T-cell (primary cell): ENCODE data around the gene PCNX4. TPM values are rescaled to one million over a fixed set of nuclear protein-coding genes. Genes with fewer than 3 reads are reported as not detected.

Experiments
- ATAC-seq, 4 experiments: fragments of 200-7000 bp in 3 of 4; fragments of 150-1000 bp in 1 of 4; cut with Tn5 transposase; replicated peaks in 1 of 4; 1 replicate in 3 of 4; 2 replicates in 1 of 4; pipeline ENCODE4 v1.10.0; 2021; ENCODE audit warnings: moderate library complexity in 3 of 4, mild to moderate bottlenecking in 2 of 4, moderate number of reproducible peaks in 1 of 4
- CTCF ChIA-PET, 2 donors: fragments of 300-600 bp; sonication (Branson Sonifier 250); formaldehyde crosslinking; loops; one replicate each; lab custom pipeline; 2022; ENCODE audit warnings: antibody characterized with exemption in 2 of 2; lab: Charles Lee
- POLR2A ChIA-PET, 2 donors: fragments of 300-600 bp; sonication (Branson Sonifier 250); formaldehyde crosslinking; loops; one replicate each; lab custom pipeline; 2022; ENCODE audit warnings: antibody characterized with exemption in 2 of 2; lab: Charles Lee
- DNase-seq, 35 experiments: peaks; one replicate each; pipeline versions ENCODE4 v3.0.0 to v3.0.0-alpha.2; 2013 to 2023
- H3K27ac ChIP-seq: one replicate; pipeline ENCODE4 v1.5.1; 2013; ENCODE audit warnings: low read length
- H3K27me3 ChIP-seq, 2 experiments: replicated peaks in 1 of 2; 1 replicate in 1 of 2; 2 replicates in 1 of 2; pipeline versions ENCODE4 v1.6.1 to v1.7.0; 2013; ENCODE audit warnings: low read length in 1 of 2, mixed read lengths in 1 of 2; ENCODE audit not compliant: control insufficient read depth in 2 of 2, insufficient read depth in 2 of 2; ENCODE audit errors: extremely low read depth in 1 of 2
- H3K36me3 ChIP-seq, 2 donors: 1 replicate in 1 of 2; 2 replicates in 1 of 2; pipeline versions ENCODE4 v1.6.1 to v1.7.0; 2013; ENCODE audit warnings: low read length in 1 of 2; ENCODE audit not compliant: control insufficient read depth in 2 of 2, insufficient read depth in 1 of 2; ENCODE audit errors: extremely low read depth in 1 of 2
- H3K4me1 ChIP-seq, 2 experiments: 1 replicate in 1 of 2; 2 replicates in 1 of 2; pipeline versions ENCODE4 v1.6.1 to v1.7.0; 2013; ENCODE audit warnings: low read length in 2 of 2, mixed read lengths in 1 of 2; ENCODE audit not compliant: insufficient read depth in 2 of 2, control insufficient read depth in 1 of 2; ENCODE audit errors: extremely low read depth in 1 of 2
- H3K4me3 ChIP-seq, 2 donors: 1 replicate in 1 of 2; 2 replicates in 1 of 2; pipeline versions ENCODE4 v1.5.1 to v1.7.0; 2013; ENCODE audit warnings: mild to moderate bottlenecking in 2 of 2, low read length in 1 of 2, moderate library complexity in 1 of 2; ENCODE audit not compliant: control insufficient read depth in 1 of 2; ENCODE audit errors: extremely low read depth in 1 of 2
- H3K9me3 ChIP-seq: 2 replicates; pipeline ENCODE4 v1.7.0; 2013
- H3K27ac Mint-ChIP-seq, 2 donors: one replicate each; pipeline ENCODE4 v1.8.0; 2020 to 2021; ENCODE audit warnings: mild to moderate bottlenecking in 2 of 2, mixed read lengths in 2 of 2
- H3K27me3 Mint-ChIP-seq, 2 donors: one replicate each; pipeline ENCODE4 v1.8.0; 2021 to 2022; ENCODE audit warnings: mixed read lengths in 2 of 2
- H3K36me3 Mint-ChIP-seq: one replicate; pipeline ENCODE4 v1.8.0; 2021; ENCODE audit warnings: mixed read lengths
- H3K4me1 Mint-ChIP-seq, 3 donors: one replicate each; pipeline ENCODE4 v1.8.0; 2020 to 2022; ENCODE audit warnings: mixed read lengths in 3 of 3, mild to moderate bottlenecking in 1 of 3
- H3K4me3 Mint-ChIP-seq, 3 donors: one replicate each; pipeline ENCODE4 v1.8.0; 2020 to 2022; ENCODE audit warnings: mild to moderate bottlenecking in 3 of 3, mixed read lengths in 3 of 3, moderate library complexity in 3 of 3
- H3K9me3 Mint-ChIP-seq, 3 donors: one replicate each; pipeline ENCODE4 v1.8.0; 2020 to 2022; ENCODE audit warnings: mixed read lengths in 3 of 3
- WGBS: methylation state at CpG from one replicate; pipeline ENCODE4 v1.1.5; 2013; ENCODE audit warnings: missing lambda C conversion rate; ENCODE audit not compliant: insufficient coverage; 5-methylcytosine and 5-hydroxymethylcytosine counted together
- total RNA-seq, 35 experiments: library from RNA in 6 of 35; stranded (reverse) in 6 of 35; fragments of 120-200 nt in 1 of 35; gene quantifications; one replicate each; pipeline versions ENCODE4 v1.2.1 to v1.2.4 and lab custom pipeline; 2013 to 2026

PCNX4 gene
- total RNA-seq, 5 donors from 2014 or later (not counting 1 experiment from before 2014, with no cell fraction given): 36.4 to 50.4 (median 47.4) TPM

- peak overlapping the region; percentile 82 to 91 for H3K27ac Mint-ChIP-seq
- peaks cover 0 to 15% (median 0%) of the 10 kb centered on the region in 3 donors for H3K9me3 Mint-ChIP-seq
- ChIA-PET POLR2A (interaction anchor here (0.9 to 1.4 kb wide), 4 partner anchors 30 to 219 kb away, joined by 3 read pairs; no protein-coding TSS in a partner anchor), CTCF (interaction anchor here (0.6 to 6.6 kb wide), 36 partner anchors 17 to 1055 kb away, joined by 3 to 133 read pairs (median 4); partner anchors contain the start of genes DHRS7 (in 2 of the 2), CCDC175 (in 1 of the 2), JKAMP (in 1 of the 2) and L3HYPDH (in 1 of the 2))
- ATAC-seq (peak; percentile 23 to 82 (median 66)), DNase-seq (peak in 17 of 35 experiments; percentile 3 to 88 (median 24))
- Histone ChIP-seq H3K9me3 (no peaks in the 10 kb centered on the region), H3K4me3 (peak overlapping the region in 1 of 2 donors; percentile 26), H3K4me1 (peaks cover 4 to 5% of the 10 kb centered on the region in 2 experiments), H3K27me3 (no peaks in the 10 kb centered on the region), H3K36me3 (no peaks in the 10 kb centered on the region), H3K27ac (peak overlapping the region; percentile 81)
- peaks cover 7 to 13% (median 9%) of the 10 kb centered on the region in 3 donors for H3K4me1 Mint-ChIP-seq
- H3K27me3 Mint-ChIP-seq: no peaks in the 10 kb centered on the region
- peak overlapping the region; percentile 75 to 76 (median 75) for H3K4me3 Mint-ChIP-seq
- no CpG with 5 or more reads among the region's 5 CpGs for WGBS
- H3K36me3 Mint-ChIP-seq: no peaks in the 10 kb centered on the region
Observed at GRCh38 chr14:60184146-60184904, 92.6 kb downstream of the PCNX4 start.

GRCh38 chr14:60184905-60185555 lies 93.3 kb downstream of the PCNX4 start:
- no peaks in the 10 kb centered on the region for H3K27me3 ChIP-seq
- DNase-seq: no peak
- H3K4me1 ChIP-seq: peaks cover 4 to 5% of the 10 kb centered on the region in 2 experiments
- no peak overlapping the region for H3K27ac Mint-ChIP-seq
- ATAC-seq: no peak
- H3K27ac ChIP-seq: no peak overlapping the region
- no peak overlapping the region for H3K4me3 Mint-ChIP-seq
- H3K4me3 ChIP-seq: no peak overlapping the region
- H3K27me3 Mint-ChIP-seq: no peaks in the 10 kb centered on the region
- ChIA-PET CTCF (interaction anchor here (0.6 to 6.6 kb wide), 17 partner anchors 19 to 1699 kb away, joined by 3 to 133 read pairs (median 6); partner anchors contain the start of genes DHRS7 (in 2 of the 2) and PPM1A (in 1 of the 2)), POLR2A (no interaction called here)
- no peaks in the 10 kb centered on the region for H3K36me3 ChIP-seq
- H3K4me1 Mint-ChIP-seq: peaks cover 7 to 13% (median 9%) of the 10 kb centered on the region in 3 donors
- H3K36me3 Mint-ChIP-seq: no peaks in the 10 kb centered on the region
- no CpG with 5 or more reads among the region's 5 CpGs for WGBS
- H3K9me3 ChIP-seq: no peaks in the 10 kb centered on the region
- H3K9me3 Mint-ChIP-seq: peaks cover 0 to 10% (median 0%) of the 10 kb centered on the region in 3 donors

DNA sequence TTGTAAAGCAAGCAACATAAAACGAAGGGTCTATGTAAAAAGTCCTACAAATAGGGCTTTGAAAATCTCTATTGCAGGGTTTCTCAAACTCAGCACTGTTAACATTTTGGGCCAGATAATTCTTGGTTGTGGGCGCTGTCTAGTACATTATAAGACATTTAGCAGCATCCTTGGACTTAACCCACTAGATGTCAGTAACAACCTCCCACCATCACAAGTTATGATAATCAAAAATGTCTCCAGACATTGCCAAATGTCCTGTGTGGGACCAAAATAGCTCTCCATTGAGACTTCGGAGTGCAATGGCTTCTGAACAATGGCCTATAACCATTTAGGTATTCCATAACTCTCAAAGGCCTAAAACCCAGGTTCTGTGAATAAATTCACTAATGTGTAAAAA lies 96.4 kb downstream of the PCNX4 start:
- Mint-ChIP-seq H3K36me3 (no peaks in the 10 kb centered on the region), H3K27me3 (peaks cover 2 to 3% of the 10 kb centered on the region in 2 donors), H3K27ac (no peak overlapping the region), H3K4me3 (no peak overlapping the region), H3K4me1 (peaks cover 7 to 13% (median 9%) of the 10 kb centered on the region in 3 donors), H3K9me3 (no peaks in the 10 kb centered on the region)
- 80% methylated on average over 2 of the region's 3 CpGs for whole genome bisulfite sequencing
- no peaks in the 10 kb centered on the region for H3K9me3 ChIP-seq
- peak in 1 of 35 experiments; percentile 10 for DNase-seq
- no peak for ATAC-seq
- peaks cover 4 to 5% of the 10 kb centered on the region in 2 experiments for H3K4me1 ChIP-seq
- no peak overlapping the region for H3K4me3 ChIP-seq
- ChIA-PET CTCF (interaction anchor here (0.5 to 6.6 kb wide), 9 partner anchors 24 to 224 kb away, joined by 3 to 133 read pairs (median 4); partner anchors contain the start of genes DHRS7 (in 1 of the 2) and PPM1A (in 1 of the 2)), POLR2A (no interaction called here)
- H3K27me3 ChIP-seq: no peaks in the 10 kb centered on the region
- H3K27ac ChIP-seq: no peak overlapping the region
- H3K36me3 ChIP-seq: no peaks in the 10 kb centered on the region

- WGBS: 100% methylated on average over 1 of the region's 1 CpG
- H3K4me1 Mint-ChIP-seq: peaks cover 4 to 7% (median 4%) of the 10 kb centered on the region in 3 donors
- H3K27ac Mint-ChIP-seq: no peak overlapping the region
- Histone ChIP-seq H3K4me3 (no peak overlapping the region), H3K4me1 (peaks cover 2 to 3% of the 10 kb centered on the region in 2 experiments), H3K9me3 (no peaks in the 10 kb centered on the region), H3K27me3 (no peaks in the 10 kb centered on the region), H3K36me3 (no peaks in the 10 kb centered on the region), H3K27ac (no peak overlapping the region)
- no peak overlapping the region for H3K4me3 Mint-ChIP-seq
- no peaks in the 10 kb centered on the region for H3K9me3 Mint-ChIP-seq
- H3K36me3 Mint-ChIP-seq: no peaks in the 10 kb centered on the region
- POLR2A ChIA-PET: no interaction called here
- ATAC-seq (no peak), DNase-seq (no peak)
- peaks cover 2 to 4% of the 10 kb centered on the region in 2 donors for H3K27me3 Mint-ChIP-seq
- CTCF ChIA-PET: interaction anchor here in 1 of 2 donors (0.5 to 1.5 kb wide), 4 partner anchors 24 to 222 kb away, joined by 3 to 4 read pairs (median 4); partner anchors contain the start of genes DHRS7 and PPM1A
Observed at GRCh38 chr14:60188696-60189095, 97.0 kb downstream of the PCNX4 start.

DNA sequence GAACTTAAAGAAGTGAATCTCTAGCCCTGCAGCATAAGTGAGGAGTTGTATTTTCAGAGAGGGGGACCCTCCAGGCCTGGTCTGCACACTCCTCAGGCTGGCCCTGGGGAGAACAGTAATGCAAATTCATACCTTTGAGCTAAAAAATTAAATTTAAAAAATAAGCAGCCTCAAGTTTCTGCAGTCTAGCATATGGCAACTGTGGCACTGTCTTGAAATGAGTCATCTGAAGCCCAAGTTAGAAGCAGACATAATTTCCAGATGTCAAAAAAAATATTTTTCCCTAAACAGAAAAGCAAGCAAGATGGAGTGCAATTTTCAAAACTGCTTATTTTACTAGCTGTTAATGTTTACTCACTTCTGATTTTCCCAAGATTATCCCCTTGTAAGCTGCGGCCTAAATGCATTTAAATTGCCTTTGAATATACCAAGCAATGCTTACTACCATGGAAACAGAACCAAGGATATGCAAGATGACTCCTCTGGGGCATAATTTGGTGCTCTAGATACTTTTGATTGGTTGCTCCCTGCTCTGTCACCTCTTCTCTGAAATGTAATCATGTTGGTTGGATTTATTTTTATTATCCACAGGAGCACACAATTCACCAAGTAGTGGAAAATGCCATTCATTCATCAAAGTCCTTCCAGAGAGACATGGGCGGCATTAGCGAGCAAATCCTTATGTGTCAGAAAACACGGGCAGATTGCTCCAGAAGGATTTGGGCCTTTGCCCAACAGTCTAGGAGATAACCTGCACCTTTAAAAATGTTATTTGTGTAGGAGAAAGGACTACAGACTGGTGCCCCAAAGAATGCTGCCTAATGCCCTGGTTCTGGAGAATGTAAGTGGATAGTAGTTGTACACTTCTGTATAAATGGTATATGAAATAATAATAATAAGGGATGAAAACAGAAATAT lies 98.5 kb downstream of the PCNX4 start:
- CTCF ChIA-PET: interaction anchor here (0.6 to 1.6 kb wide), 6 partner anchors 124 to 226 kb away, joined by 3 to 6 read pairs (median 3); no protein-coding TSS in a partner anchor
- Histone ChIP-seq H3K27me3 (no peaks in the 10 kb centered on the region), H3K4me3 (no peak overlapping the region), H3K9me3 (no peaks in the 10 kb centered on the region), H3K27ac (no peak overlapping the region), H3K4me1 (no peaks in the 10 kb centered on the region), H3K36me3 (no peaks in the 10 kb centered on the region)
- Mint-ChIP-seq H3K27ac (no peak overlapping the region), H3K27me3 (peaks cover 2 to 4% of the 10 kb centered on the region in 2 donors), H3K4me1 (no peaks in the 10 kb centered on the region), H3K9me3 (no peaks in the 10 kb centered on the region), H3K4me3 (no peak overlapping the region), H3K36me3 (no peaks in the 10 kb centered on the region)
- no peak for DNase-seq
- POLR2A ChIA-PET: interaction anchor here in 1 of 2 donors (0.7 kb wide), 1 partner anchor 724 kb away, joined by 3 read pairs; no protein-coding TSS in a partner anchor
- ATAC-seq: no peak
- no CpG with 5 or more reads among the region's 4 CpGs for WGBS
